GM23248 (cell line): Measurements from ENCODE around the gene DDX59.

Experiments used
- EZH2 ChIP-seq: fragments of 200-600 bp; sonication (generic); IDR thresholded peaks from 2 replicates; pipeline ENCODE4 v1.6.1; 2018; ENCODE audit warnings: antibody characterized with exemption, mild to moderate bottlenecking; ENCODE audit not compliant: insufficient read depth, poor library complexity, severe bottlenecking
- EZH2phosphoT487 ChIP-seq: fragments of 200-600 bp; sonication (generic); IDR thresholded peaks from 2 replicates; pipeline ENCODE4 v1.6.1; 2018; ENCODE audit warnings: antibody characterized with exemption, moderate library complexity, mild to moderate bottlenecking, low read depth; ENCODE audit not compliant: insufficient read depth

- TF ChIP-seq EZH2phosphoT487 (no peak), EZH2 (no peak)
These were observed 1.6 kb upstream of the DDX59 start for GRCh38 chr1:200671235-200671786.
